ENCODE results near the gene ZNF648.
"Not testable (repeated sequence)": the region's sequence is repeated elsewhere in the genome, so short reads cannot be mapped to it uniquely, and the experiment has no call there.

ZNF648 gene, protein sequence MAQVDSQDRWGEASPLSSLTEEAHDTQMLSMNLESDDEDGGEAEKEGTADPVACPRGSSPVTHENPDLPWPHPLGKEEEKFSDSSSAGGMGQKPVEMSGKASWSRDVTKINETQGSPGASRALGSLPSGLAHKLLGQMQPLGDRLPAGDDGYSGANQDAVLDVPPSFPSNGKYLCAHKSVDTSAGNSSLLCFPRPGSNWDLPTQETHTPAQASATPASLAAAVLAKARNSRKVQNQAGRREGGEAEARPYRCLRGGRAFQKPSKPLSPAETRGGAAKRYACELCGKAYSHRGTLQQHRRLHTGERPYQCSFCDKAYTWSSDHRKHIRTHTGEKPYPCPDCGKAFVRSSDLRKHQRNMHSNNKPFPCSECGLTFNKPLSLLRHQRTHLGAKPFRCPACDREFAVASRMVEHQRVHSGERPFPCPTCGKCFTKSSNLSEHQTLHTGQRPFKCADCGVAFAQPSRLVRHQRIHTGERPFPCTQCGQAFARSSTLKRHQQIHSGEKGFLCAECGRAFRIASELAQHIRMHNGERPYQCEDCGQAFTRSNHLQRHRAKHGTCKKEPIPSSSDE

GRCh38 chr1:182061594-182061993 lies at the start of gene ZNF648:
TSS of gene ZNF648 (minus strand) at chr1:182061712. CDS start at chr1:182058010, 3,702 bp downstream.
- no peaks in the 10 kb centered on the region for H3K36me3 ChIP-seq (ENCODE audit: insufficient read depth, low read length)
- no peak within 1 kb of the TSS for H3K4me3 ChIP-seq
- no peak within 1 kb of the TSS for H3K27ac ChIP-seq
- no peak within 1 kb of the TSS for H3K9ac ChIP-seq (ENCODE audit: insufficient read length)
- TF ChIP-seq FOXP2 (optimal IDR thresholded peaks at IDR 0.05; ENCODE audit: control extremely low read depth, extremely low read length, insufficient read depth) (no peak), POLR2AphosphoS5 (IDR thresholded peaks at IDR 0.05; ENCODE audit: borderline replicate concordance, low read depth, low read length) (no peak), EZH2 (IDR thresholded peaks at IDR 0.05) (no peak)
- no peaks in the 10 kb centered on the region for H3K9me3 ChIP-seq (ENCODE audit: low read depth, low read length)
- DNase-seq (ENCODE audit: low read depth, low spot score) = no peak

- Histone ChIP-seq H3K9ac (ENCODE audit: insufficient read length) (no peak overlapping the region), H3K27ac (no peak overlapping the region), H3K4me3 (no peak overlapping the region), H3K36me3 (ENCODE audit: insufficient read depth, low read length) (no peaks in the 10 kb centered on the region), H3K9me3 (ENCODE audit: low read depth, low read length) (no peaks in the 10 kb centered on the region)
- no peak for DNase-seq (ENCODE audit: low read depth, low spot score)
- TF ChIP-seq EZH2 (IDR thresholded peaks at IDR 0.05) (no peak), FOXP2 (optimal IDR thresholded peaks at IDR 0.05; ENCODE audit: control extremely low read depth, extremely low read length, insufficient read depth) (no peak), POLR2AphosphoS5 (IDR thresholded peaks at IDR 0.05; ENCODE audit: borderline replicate concordance, low read depth, low read length) (no peak)
These were observed 49.1 kb upstream of the ZNF648 start for GRCh38 chr1:182110635-182111034.

DNA sequence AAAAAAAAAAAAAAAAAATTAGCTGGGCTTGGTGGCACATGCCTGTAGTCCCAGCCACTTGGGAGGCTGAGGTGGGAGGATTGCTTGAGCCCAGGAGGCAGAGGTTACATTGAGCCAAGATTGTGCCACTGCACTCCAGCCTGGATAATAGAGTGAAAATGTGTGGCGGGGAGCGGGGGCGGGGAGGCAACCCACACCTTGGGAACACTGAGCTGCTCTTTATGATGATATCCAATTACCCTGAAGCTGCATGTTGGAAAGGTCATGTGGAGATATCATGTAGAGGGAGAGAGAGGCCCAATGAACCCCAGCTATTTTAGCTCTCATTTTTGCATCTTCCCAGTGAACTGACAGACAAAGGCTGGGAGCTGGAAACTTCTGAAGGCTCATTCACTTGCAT lies 48.3 kb upstream of the ZNF648 start:
- no peak overlapping the region for H3K4me3 ChIP-seq
- DNase-seq (ENCODE audit: low read depth, low spot score) = no peak
- H3K9ac ChIP-seq (ENCODE audit: insufficient read length) = no peak overlapping the region
- TF ChIP-seq EZH2 (IDR thresholded peaks at IDR 0.05) (no peak), FOXP2 (optimal IDR thresholded peaks at IDR 0.05; ENCODE audit: control extremely low read depth, extremely low read length, insufficient read depth) (no peak), POLR2AphosphoS5 (IDR thresholded peaks at IDR 0.05; ENCODE audit: borderline replicate concordance, low read depth, low read length) (no peak)
- no peaks in the 10 kb centered on the region for H3K9me3 ChIP-seq (ENCODE audit: low read depth, low read length)
- no peak overlapping the region for H3K27ac ChIP-seq
- H3K36me3 ChIP-seq (ENCODE audit: insufficient read depth, low read length) = no peaks in the 10 kb centered on the region

GRCh38 chr1:182107209-182107608 lies 45.7 kb upstream of the ZNF648 start:
- Histone ChIP-seq H3K4me3 (no peak overlapping the region), H3K36me3 (ENCODE audit: insufficient read depth, low read length) (no peaks in the 10 kb centered on the region), H3K9me3 (ENCODE audit: low read depth, low read length) (no peaks in the 10 kb centered on the region), H3K9ac (ENCODE audit: insufficient read length) (no peak overlapping the region), H3K27ac (no peak overlapping the region)
- no peak for DNase-seq (ENCODE audit: low read depth, low spot score)
- TF ChIP-seq EZH2 (IDR thresholded peaks at IDR 0.05) (no peak), POLR2AphosphoS5 (IDR thresholded peaks at IDR 0.05; ENCODE audit: borderline replicate concordance, low read depth, low read length) (no peak), FOXP2 (optimal IDR thresholded peaks at IDR 0.05; ENCODE audit: control extremely low read depth, extremely low read length, insufficient read depth) (no peak)

DNA sequence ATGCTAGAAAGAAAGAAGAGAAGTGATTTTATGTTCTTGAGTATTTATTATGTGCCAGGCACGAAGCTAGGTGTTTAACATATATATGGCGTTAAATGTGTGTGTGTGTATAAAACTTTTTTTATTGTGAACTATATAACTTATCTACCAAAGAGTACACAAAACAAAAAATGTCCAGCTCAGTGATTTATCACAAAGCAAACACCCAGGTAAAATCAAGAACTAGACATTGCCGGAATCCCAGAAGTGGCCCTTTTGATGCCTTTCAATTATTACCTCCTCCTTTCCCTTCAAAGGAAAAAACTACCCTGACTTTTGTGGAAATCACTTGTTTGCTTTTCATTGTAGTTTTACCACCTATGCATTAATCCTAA lies 40.5 kb upstream of the ZNF648 start:
- Histone ChIP-seq H3K27ac (no peak overlapping the region), H3K9me3 (ENCODE audit: low read depth, low read length) (no peaks in the 10 kb centered on the region), H3K36me3 (ENCODE audit: insufficient read depth, low read length) (no peaks in the 10 kb centered on the region), H3K9ac (ENCODE audit: insufficient read length) (no peak overlapping the region), H3K4me3 (no peak overlapping the region)
- TF ChIP-seq EZH2 (IDR thresholded peaks at IDR 0.05) (no peak), POLR2AphosphoS5 (IDR thresholded peaks at IDR 0.05; ENCODE audit: borderline replicate concordance, low read depth, low read length) (no peak), FOXP2 (optimal IDR thresholded peaks at IDR 0.05; ENCODE audit: control extremely low read depth, extremely low read length, insufficient read depth) (no peak)
- no peak for DNase-seq (ENCODE audit: low read depth, low spot score)

- DNase-seq (ENCODE audit: low read depth, low spot score) = no peak
- Histone ChIP-seq H3K4me3 (no peak overlapping the region), H3K36me3 (ENCODE audit: insufficient read depth, low read length) (no peaks in the 10 kb centered on the region), H3K9me3 (ENCODE audit: low read depth, low read length) (no peaks in the 10 kb centered on the region), H3K27ac (no peak overlapping the region), H3K9ac (ENCODE audit: insufficient read length) (no peak overlapping the region)
- TF ChIP-seq FOXP2 (optimal IDR thresholded peaks at IDR 0.05; ENCODE audit: control extremely low read depth, extremely low read length, insufficient read depth) (no peak), EZH2 (IDR thresholded peaks at IDR 0.05) (no peak), POLR2AphosphoS5 (IDR thresholded peaks at IDR 0.05; ENCODE audit: borderline replicate concordance, low read depth, low read length) (no peak)
These were observed 40.0 kb upstream of the ZNF648 start for GRCh38 chr1:182101415-182102042.

- Histone ChIP-seq H3K4me3 (no peak overlapping the region), H3K27ac (no peak overlapping the region)
- TF ChIP-seq FOXP2 (optimal IDR thresholded peaks at IDR 0.05; ENCODE audit: control extremely low read depth, extremely low read length, insufficient read depth) = no peak
- TF ChIP-seq EZH2 (IDR thresholded peaks at IDR 0.05) = no peak
- no peak for TF ChIP-seq POLR2AphosphoS5 (IDR thresholded peaks at IDR 0.05; ENCODE audit: borderline replicate concordance, low read depth, low read length)
These were observed 36.8 kb upstream of the ZNF648 start for GRCh38 chr1:182098301-182098700.

DNA sequence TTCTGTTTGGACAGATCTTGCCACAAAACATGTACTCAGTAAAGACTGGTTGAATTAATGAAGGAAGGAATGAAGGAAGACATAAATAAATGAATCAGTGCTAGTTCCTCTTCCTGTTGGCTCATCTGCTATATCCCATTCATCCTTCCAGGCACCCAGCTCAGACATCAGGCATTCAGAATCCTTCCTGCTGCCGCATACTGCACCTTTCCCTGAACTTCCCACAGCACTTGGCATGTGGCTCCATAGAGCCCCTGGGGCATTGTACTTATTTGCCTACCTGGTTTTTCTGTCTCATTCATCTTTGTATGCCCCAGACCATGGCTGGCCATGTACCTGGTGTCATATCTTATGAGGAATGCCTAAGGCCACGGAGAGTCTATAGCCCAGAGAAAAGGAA lies 34.4 kb upstream of the ZNF648 start:
- no peak overlapping the region for H3K4me3 ChIP-seq
- H3K27ac ChIP-seq = no peak overlapping the region
- H3K36me3 ChIP-seq (ENCODE audit: insufficient read depth, low read length) = no peaks in the 10 kb centered on the region
- no peak overlapping the region for H3K9ac ChIP-seq (ENCODE audit: insufficient read length)
- TF ChIP-seq POLR2AphosphoS5 (IDR thresholded peaks at IDR 0.05; ENCODE audit: borderline replicate concordance, low read depth, low read length) (no peak), EZH2 (IDR thresholded peaks at IDR 0.05) (no peak), FOXP2 (optimal IDR thresholded peaks at IDR 0.05; ENCODE audit: control extremely low read depth, extremely low read length, insufficient read depth) (no peak)
- DNase-seq (ENCODE audit: low read depth, low spot score) = no peak
- no peaks in the 10 kb centered on the region for H3K9me3 ChIP-seq (ENCODE audit: low read depth, low read length)

More at GRCh38 chr1:182098301-182098700, 36.8 kb upstream of the ZNF648 start:
- Histone ChIP-seq H3K9ac (ENCODE audit: insufficient read length) (no peak overlapping the region), H3K36me3 (ENCODE audit: insufficient read depth, low read length) (no peaks in the 10 kb centered on the region), H3K9me3 (ENCODE audit: low read depth, low read length) (no peaks in the 10 kb centered on the region)
- no peak for DNase-seq (ENCODE audit: low read depth, low spot score)

- not testable (repeated sequence) for H3K9me3 ChIP-seq (ENCODE audit: low read depth, low read length); H3K4me3 ChIP-seq; DNase-seq (ENCODE audit: low read depth, low spot score); H3K9ac ChIP-seq (ENCODE audit: insufficient read length); H3K36me3 ChIP-seq (ENCODE audit: insufficient read depth, low read length); H3K27ac ChIP-seq
These were observed 33.0 kb upstream of the ZNF648 start for GRCh38 chr1:182094514-182095005.
